ENCODE results near the gene MOV10.

The MOV10 gene

GRCh38 chr1:112743174-112744008, 68.9 kb downstream of the MOV10 start:
- no peak for DNase-seq

GRCh38 chr1:112744009-112744578, 69.6 kb downstream of the MOV10 start:
- peak; percentile 6 for DNase-seq

- DNase-seq, result no peak
Measured at GRCh38 chr1:112748396-112748795, 73.9 kb downstream of the MOV10 start.

Measured in CD4-positive, alpha-beta T cell treated with Interleukin-17A for 4 hours (primary cell).